H1 (cell line): Measurements from ENCODE around the gene PTBP1. TPM values are rescaled to one million over a fixed set of nuclear protein-coding genes. Genes with fewer than 3 reads are reported as not detected.
A peak's percentile ranks its signal among the peaks of the same experiment; 100 is the strongest.

Source experiments
- CTCF ChIA-PET: fragments of 300-600 bp; sonication (Branson Sonifier 250); formaldehyde crosslinking; loops from one replicate; lab custom pipeline; 2021; ENCODE audit not compliant: partially characterized antibody; lab: Charles Lee
- POLR2A ChIA-PET: fragments of 300-600 bp; sonication (Branson Sonifier 250); formaldehyde crosslinking; loops from one replicate; lab custom pipeline; 2021; ENCODE audit warnings: inconsistent platforms; ENCODE audit not compliant: partially characterized antibody; lab: Charles Lee
- DNase-seq, 2 experiments: peaks; one replicate each; pipeline versions ENCODE4 v3.0.0 to v3.0.0-alpha.2; 2010 to 2022; ENCODE audit warnings: low spot score in 2 of 2, low read depth in 1 of 2, mixed read lengths in 1 of 2
- FAIRE-seq: peaks from 2 replicates; lab custom pipeline; 2011; peaks lifted over from hg19 to GRCh38; lab: Jason Lieb, UNC
- H2AFZ ChIP-seq: 2 replicates; pipeline ENCODE4 v1.8.1; 2012; ENCODE audit warnings: low read length, inconsistent platforms
- H2AK5ac ChIP-seq: 2 replicates; pipeline ENCODE4 v1.6.1; 2013; ENCODE audit warnings: low read depth, low read length
- H2BK120ac ChIP-seq: replicated peaks from 2 replicates; pipeline ENCODE3; 2013; ENCODE audit warnings: low read depth, low read length, inconsistent platforms
- H2BK12ac ChIP-seq: 2 replicates; pipeline ENCODE4 v1.6.1; 2013; ENCODE audit warnings: low read depth, low read length
- H2BK15ac ChIP-seq: 2 replicates; pipeline ENCODE4 v1.6.1; 2013; ENCODE audit warnings: low read length
- H2BK20ac ChIP-seq: 2 replicates; pipeline ENCODE4 v1.6.1; 2013; ENCODE audit warnings: low read length
- H2BK5ac ChIP-seq: 2 replicates; pipeline ENCODE4 v1.6.1; 2013; ENCODE audit warnings: low read depth, low read length
- H3K14ac ChIP-seq: 2 replicates; pipeline ENCODE4 v1.6.1; 2013; ENCODE audit warnings: inconsistent platforms; ENCODE audit not compliant: insufficient read length
- H3K18ac ChIP-seq: 2 replicates; pipeline ENCODE4 v1.6.1; 2013; ENCODE audit warnings: low read length; ENCODE audit errors: extremely low read depth
- H3K23ac ChIP-seq: 2 replicates; pipeline ENCODE4 v1.6.1; 2013; ENCODE audit warnings: inconsistent platforms; ENCODE audit not compliant: insufficient read length
- H3K23me2 ChIP-seq: 2 replicates; pipeline ENCODE4 v1.6.1; 2013; ENCODE audit warnings: low read depth, low read length
- H3K27ac ChIP-seq: 2 replicates; pipeline ENCODE4 v1.6.1; 2011; ENCODE audit warnings: low read depth, low read length, inconsistent platforms
- H3K27me3 ChIP-seq, 4 experiments: replicated peaks in 1 of 4; 1 replicate in 1 of 4; 2 replicates in 3 of 4; pipeline versions ENCODE4 v1.6.1 to v1.8.1; 2011 to 2013; ENCODE audit warnings: low read length in 3 of 4, mild to moderate bottlenecking in 3 of 4, inconsistent platforms in 2 of 4, mixed read lengths in 2 of 4, moderate library complexity in 1 of 4; ENCODE audit not compliant: control insufficient read depth in 3 of 4, insufficient read depth in 3 of 4; ENCODE audit errors: extremely low read depth in 1 of 4
- H3K36me3 ChIP-seq, 4 experiments: 2 replicates each; pipeline versions ENCODE4 v1.6.1 to v1.8.1; 2011 to 2013; ENCODE audit warnings: mild to moderate bottlenecking in 4 of 4, low read length in 3 of 4, moderate library complexity in 2 of 4, control low read depth in 1 of 4, inconsistent platforms in 1 of 4; ENCODE audit not compliant: insufficient read depth in 4 of 4, control insufficient read depth in 2 of 4
- H3K4ac ChIP-seq: replicated peaks from 2 replicates; pipeline ENCODE3; 2013; ENCODE audit warnings: low read length, low read depth, mixed read lengths, inconsistent platforms; ENCODE audit not compliant: insufficient read length
- H3K4me1 ChIP-seq, 4 experiments: replicated peaks in 1 of 4; 1 replicate in 1 of 4; 2 replicates in 3 of 4; pipeline versions ENCODE4 v1.6.1 to v1.8.1; 2011 to 2013; ENCODE audit warnings: low read length in 3 of 4, inconsistent platforms in 2 of 4, mixed read lengths in 1 of 4; ENCODE audit not compliant: insufficient read depth in 4 of 4, control insufficient read depth in 3 of 4
- H3K4me2 ChIP-seq, 2 experiments: 2 replicates each; pipeline versions ENCODE4 v1.6.1 to v1.8.1; 2011 to 2013; ENCODE audit warnings: low read depth in 2 of 2, low read length in 2 of 2, control low read depth in 1 of 2, inconsistent platforms in 1 of 2, mild to moderate bottlenecking in 1 of 2; ENCODE audit not compliant: insufficient read depth in 1 of 2
- H3K4me3 ChIP-seq, 4 experiments: fragments of 200-600, 300-600 bp in 1 of 4; sonication (generic), shearing (Covaris generic), sonication (Bioruptor Twin) in 1 of 4; 2 replicates each; pipeline versions ENCODE4 v1.5.1 to v1.8.1; 2011 to 2016; ENCODE audit warnings: low read length in 4 of 4, low read depth in 3 of 4, control low read depth in 2 of 4, inconsistent platforms in 2 of 4, mild to moderate bottlenecking in 2 of 4, mixed read lengths in 1 of 4, moderate library complexity in 1 of 4; ENCODE audit not compliant: insufficient read depth in 2 of 4; ENCODE audit errors: extremely low read depth in 1 of 4
- H3K56ac ChIP-seq: replicated peaks from 2 replicates; pipeline ENCODE3; 2013; ENCODE audit warnings: low read depth, mild to moderate bottlenecking, mixed read lengths, low read length, inconsistent platforms; ENCODE audit not compliant: insufficient read length
- H3K79me1 ChIP-seq: 2 replicates; pipeline ENCODE4 v1.6.1; 2013; ENCODE audit warnings: low read depth, low read length, control low read depth
- H3K79me2 ChIP-seq, 2 experiments: 2 replicates each; pipeline versions ENCODE4 v1.6.1 to v1.8.1; 2012 to 2013; ENCODE audit warnings: low read length in 2 of 2, mild to moderate bottlenecking in 2 of 2, inconsistent platforms in 1 of 2; ENCODE audit not compliant: insufficient read depth in 2 of 2, control insufficient read depth in 1 of 2
- H3K9ac ChIP-seq, 4 experiments: replicated peaks in 1 of 4; 1 replicate in 1 of 4; 2 replicates in 3 of 4; pipeline versions ENCODE4 v1.6.1 to v1.8.1; 2011 to 2013; ENCODE audit warnings: low read depth in 3 of 4, low read length in 3 of 4, control low read depth in 2 of 4, mild to moderate bottlenecking in 2 of 4, moderate library complexity in 2 of 4, inconsistent platforms in 1 of 4; ENCODE audit errors: extremely low read depth in 1 of 4
- H3K9me3 ChIP-seq, 2 experiments: 2 replicates each; pipeline versions ENCODE4 v1.6.1 to v1.8.1; 2012 to 2013; ENCODE audit warnings: mild to moderate bottlenecking in 2 of 2, moderate library complexity in 2 of 2, control low read depth in 1 of 2, inconsistent platforms in 1 of 2, low read depth in 1 of 2, low read length in 1 of 2, mixed read lengths in 1 of 2; ENCODE audit not compliant: insufficient read depth in 2 of 2
- H4K20me1 ChIP-seq, 2 experiments: replicated peaks in 1 of 2; 2 replicates each; pipeline versions ENCODE3 to v1.8.1; 2011 to 2013; ENCODE audit warnings: inconsistent platforms in 2 of 2, low read length in 2 of 2, mild to moderate bottlenecking in 1 of 2; ENCODE audit not compliant: insufficient read depth in 2 of 2, control insufficient read depth in 1 of 2
- H4K5ac ChIP-seq: 2 replicates; pipeline ENCODE4 v1.6.1; 2013; ENCODE audit warnings: low read length, low read depth, mixed read lengths, inconsistent platforms; ENCODE audit not compliant: insufficient read length
- H4K8ac ChIP-seq: 2 replicates; pipeline ENCODE4 v1.8.0; 2013; ENCODE audit warnings: mild to moderate bottlenecking, moderate library complexity, low read length, inconsistent platforms; ENCODE audit not compliant: insufficient read depth; ENCODE audit errors: extremely low read depth
- H4K91ac ChIP-seq: replicated peaks from 2 replicates; pipeline ENCODE3; 2013; ENCODE audit warnings: low read length, mixed read lengths, inconsistent platforms; ENCODE audit not compliant: insufficient read length
- CHD2 ChIP-seq: IDR thresholded peaks from 2 replicates; pipeline ENCODE4 v1.6.1; 2012; ENCODE audit warnings: low read length, improper control_type of control experiment
- CREB1 ChIP-seq: IDR thresholded peaks from 2 replicates; pipeline ENCODE4 v1.6.1; 2012; ENCODE audit warnings: inconsistent platforms
- EGR1 ChIP-seq: IDR thresholded peaks from 2 replicates; pipeline ENCODE4 v1.6.1; 2011; ENCODE audit warnings: low read depth, low read length, borderline replicate concordance
- HDAC2 ChIP-seq, 2 experiments: fragments of 300-600 bp in 1 of 2; sonication (generic) in 1 of 2; IDR thresholded peaks; 2 replicates each; pipeline ENCODE4 v1.6.1; 2011 to 2012; ENCODE audit warnings: low read depth in 2 of 2, low read length in 2 of 2, mild to moderate bottlenecking in 2 of 2, moderate library complexity in 2 of 2, borderline replicate concordance in 1 of 2, inconsistent platforms in 1 of 2
- JUN ChIP-seq: IDR thresholded peaks from 2 replicates; pipeline ENCODE4 v1.6.1; 2011; ENCODE audit warnings: low read depth, mild to moderate bottlenecking, improper control_type of control experiment, low read length
- RXRA ChIP-seq: IDR thresholded peaks from 2 replicates; pipeline ENCODE4 v1.6.1; 2011; ENCODE audit warnings: low read depth, mild to moderate bottlenecking, low read length, moderate library complexity; ENCODE audit not compliant: insufficient read depth
- SIX5 ChIP-seq: IDR thresholded peaks from 2 replicates; pipeline ENCODE4 v1.6.1; 2011; ENCODE audit warnings: mild to moderate bottlenecking, low read depth, low read length
- SP2 ChIP-seq: IDR thresholded peaks from 2 replicates; pipeline ENCODE4 v1.6.1; 2012; ENCODE audit warnings: mild to moderate bottlenecking, low read length, inconsistent platforms
- WGBS, 2 experiments: shearing (Covaris generic) in 1 of 2; methylation state at CpG; one replicate each; pipeline versions ENCODE4 v1.1.6 to v1.1.7; 2013 to 2015; ENCODE audit warnings: low lambda C conversion rate in 2 of 2, mixed read lengths in 2 of 2, inconsistent platforms in 1 of 2, low coverage in 1 of 2, missing lambda C conversion rate in 1 of 2; ENCODE audit not compliant: insufficient replicate concordance in 2 of 2, insufficient coverage in 1 of 2, insufficient read length in 1 of 2; ENCODE audit errors: extremely low coverage in 1 of 2, missing lambda C conversion rate in 1 of 2; 5-methylcytosine and 5-hydroxymethylcytosine counted together
- polyA plus RNA-seq, 7 experiments: library from polyadenylated mRNA; depleted of rRNA in 3 of 7; stranded (reverse) in 5 of 7; unstranded in 2 of 7; fragments of >200 nt in 5 of 7; fragments of 200-250 nt in 2 of 7; gene quantifications; 1 replicate in 5 of 7; 2 replicates in 1 of 7; 4 replicates in 1 of 7; pipeline versions ENCODE4 v1.2.1 to v1.2.3, GENCODE V29; 2011 to 2013; ENCODE audit warnings: missing spikeins in 2 of 7, mixed read lengths in 2 of 7
- total RNA-seq: library from RNA; stranded (reverse); fragmentation: NEBNext Ultra II Directional; extraction: Animal tissue kit (Norgen Biotek cat#: 25700); gene quantifications from 2 replicates; pipeline ENCODE4 v1.2.1, GENCODE V29; 2021
- TF ChIP-seq, protein P1 (sequence below), 3 experiments: IDR thresholded peaks; 1 replicate in 2 of 3; 2 replicates in 1 of 3; pipeline versions ENCODE4 v1.5.1 to v1.6.1; 2011; ENCODE audit warnings: low read length in 3 of 3, mild to moderate bottlenecking in 3 of 3, inconsistent platforms in 2 of 3, low read depth in 1 of 3, moderate library complexity in 1 of 3; ENCODE audit not compliant: insufficient read depth in 1 of 3; ENCODE audit errors: control extremely low read depth in 1 of 3

Gene PTBP1
- total and polyA plus RNA-seq, 2 of the 8 experiments (the other 6 are each of a cell fraction or from before 2014, with no cell fraction given), result 528 to 888 TPM

DNA sequence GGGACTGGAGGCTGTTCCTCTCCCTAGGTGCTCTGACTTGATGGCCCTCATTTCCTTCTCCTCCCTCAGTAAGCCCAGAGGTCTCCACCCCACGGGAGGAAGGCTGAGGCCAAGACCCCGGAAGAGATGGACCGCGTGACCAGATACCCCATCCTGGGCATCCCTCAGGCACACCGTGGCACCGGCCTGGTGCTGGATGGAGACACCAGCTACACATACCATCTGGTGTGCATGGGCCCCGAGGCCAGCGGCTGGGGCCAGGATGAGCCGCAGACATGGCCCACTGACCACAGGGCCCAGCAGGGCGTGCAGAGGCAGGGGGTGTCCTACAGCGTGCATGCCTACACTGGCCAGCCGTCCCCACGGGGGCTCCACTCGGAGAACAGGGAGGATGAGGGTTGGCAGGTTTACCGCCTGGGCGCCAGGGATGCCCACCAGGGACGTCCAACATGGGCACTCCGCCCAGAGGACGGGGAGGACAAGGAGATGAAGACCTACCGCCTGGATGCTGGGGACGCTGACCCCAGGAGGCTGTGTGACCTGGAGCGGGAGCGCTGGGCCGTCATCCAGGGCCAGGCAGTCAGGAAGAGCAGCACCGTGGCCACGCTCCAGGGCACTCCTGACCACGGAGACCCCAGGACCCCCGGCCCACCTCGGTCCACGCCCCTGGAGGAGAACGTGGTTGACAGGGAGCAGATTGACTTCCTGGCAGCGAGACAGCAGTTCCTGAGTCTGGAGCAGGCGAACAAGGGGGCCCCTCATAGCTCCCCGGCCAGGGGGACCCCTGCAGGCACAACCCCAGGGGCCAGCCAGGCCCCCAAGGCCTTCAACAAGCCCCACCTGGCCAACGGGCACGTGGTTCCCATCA, 40.2 kb upstream of the PTBP1 start:
- FAIRE-seq, result no peak
- ChIA-PET CTCF (no interaction called here), POLR2A (interaction anchor here (1.0 to 1.7 kb wide), 3 partner anchors 13 to 42 kb away, joined by 3 to 6 read pairs (median 3); no protein-coding TSS in a partner anchor)
- no peak overlapping the region for H3K56ac ChIP-seq
- no peak overlapping the region for H3K9ac ChIP-seq
- H3K23ac ChIP-seq, result no peak overlapping the region
- no peak overlapping the region for H2BK120ac ChIP-seq
- H2AK5ac ChIP-seq, result no peak overlapping the region
- H2BK15ac ChIP-seq, result no peak overlapping the region
- no peak overlapping the region for H3K4ac ChIP-seq
- H4K91ac ChIP-seq, result no peak overlapping the region
- no peaks in the 10 kb centered on the region for H3K27me3 ChIP-seq
- H3K18ac ChIP-seq, result no peak overlapping the region
- no peak for DNase-seq
- no peak overlapping the region for H2BK12ac ChIP-seq
- no peaks in the 10 kb centered on the region for H3K23me2 ChIP-seq
- H3K27ac ChIP-seq, result no peak overlapping the region
- no peak overlapping the region for H2BK5ac ChIP-seq
- no peak overlapping the region for H4K5ac ChIP-seq
- no peaks in the 10 kb centered on the region for H4K20me1 ChIP-seq
- no peak overlapping the region for H3K4me2 ChIP-seq
- H3K36me3 ChIP-seq, result no peaks in the 10 kb centered on the region
- no peaks in the 10 kb centered on the region for H3K4me1 ChIP-seq
- peak overlapping the region; percentile 5; the same call in 1 of the 2 replicates for H4K8ac ChIP-seq
- H3K4me3 ChIP-seq, result no peak overlapping the region
- peaks cover 2 to 21% of the 10 kb centered on the region in 2 experiments; a peak in 1 of 4 replicates for H3K9me3 ChIP-seq
- H3K79me2 ChIP-seq, result no peaks in the 10 kb centered on the region
- no peaks in the 10 kb centered on the region for H3K79me1 ChIP-seq
- no peak overlapping the region for H3K14ac ChIP-seq
- 93% methylated on average over 36 of the region's 36 CpGs; no CpG with 5 or more reads in 1 of the 2 experiments for WGBS, 2 experiments
- no peak overlapping the region for H2BK20ac ChIP-seq
- no peak overlapping the region for H2AFZ ChIP-seq
- TF ChIP-seq HDAC2 (IDR thresholded peaks at IDR 0.05; ENCODE audit: borderline replicate concordance in 1 of 2, low read depth in 2 of 2, low read length in 2 of 2), result no peak
- no peak for TF ChIP-seq CREB1
- TF ChIP-seq SIX5, result no peak
- TF ChIP-seq RXRA, result no peak
- TF ChIP-seq EGR1, result no peak
- TF ChIP-seq, protein P1, sequence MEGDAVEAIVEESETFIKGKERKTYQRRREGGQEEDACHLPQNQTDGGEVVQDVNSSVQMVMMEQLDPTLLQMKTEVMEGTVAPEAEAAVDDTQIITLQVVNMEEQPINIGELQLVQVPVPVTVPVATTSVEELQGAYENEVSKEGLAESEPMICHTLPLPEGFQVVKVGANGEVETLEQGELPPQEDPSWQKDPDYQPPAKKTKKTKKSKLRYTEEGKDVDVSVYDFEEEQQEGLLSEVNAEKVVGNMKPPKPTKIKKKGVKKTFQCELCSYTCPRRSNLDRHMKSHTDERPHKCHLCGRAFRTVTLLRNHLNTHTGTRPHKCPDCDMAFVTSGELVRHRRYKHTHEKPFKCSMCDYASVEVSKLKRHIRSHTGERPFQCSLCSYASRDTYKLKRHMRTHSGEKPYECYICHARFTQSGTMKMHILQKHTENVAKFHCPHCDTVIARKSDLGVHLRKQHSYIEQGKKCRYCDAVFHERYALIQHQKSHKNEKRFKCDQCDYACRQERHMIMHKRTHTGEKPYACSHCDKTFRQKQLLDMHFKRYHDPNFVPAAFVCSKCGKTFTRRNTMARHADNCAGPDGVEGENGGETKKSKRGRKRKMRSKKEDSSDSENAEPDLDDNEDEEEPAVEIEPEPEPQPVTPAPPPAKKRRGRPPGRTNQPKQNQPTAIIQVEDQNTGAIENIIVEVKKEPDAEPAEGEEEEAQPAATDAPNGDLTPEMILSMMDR (IDR thresholded peaks at IDR 0.05; ENCODE audit: control extremely low read depth in 1 of 3, insufficient read depth in 1 of 3, low read depth in 1 of 3, low read length in 3 of 3), result no peak
- TF ChIP-seq JUN, result no peak
- no peak for TF ChIP-seq SP2
- TF ChIP-seq CHD2, result no peak
